CD8-positive, alpha-beta memory T cell (primary cell): ENCODE data around the gene KRT37. TPM values are rescaled to one million over a fixed set of nuclear protein-coding genes. Genes with fewer than 3 reads are reported as not detected.

Experiments
- CTCF ChIA-PET: fragments of 350-600 bp; sonication (Branson Sonifier 250); formaldehyde crosslinking; loops from one replicate; lab custom pipeline; 2021; ENCODE audit warnings: antibody characterized with exemption; lab: Charles Lee
- POLR2A ChIA-PET: fragments of 350-600 bp; sonication (Branson Sonifier 250); formaldehyde crosslinking; loops from one replicate; lab custom pipeline; 2021; ENCODE audit warnings: antibody characterized with exemption; lab: Charles Lee
- DNase-seq, 5 donors: peaks; one replicate each; pipeline versions ENCODE4 v3.0.0 to v3.0.0-alpha.2; 2020 to 2022; ENCODE audit warnings: mixed read lengths in 1 of 5
- H3K27ac ChIP-seq: one replicate; pipeline ENCODE4 v1.7.0; 2013; ENCODE audit warnings: low read depth, mild to moderate bottlenecking, low read length, moderate library complexity
- H3K27me3 ChIP-seq: 2 replicates; pipeline ENCODE4 v1.7.0; 2013; ENCODE audit warnings: low read length, mild to moderate bottlenecking; ENCODE audit not compliant: insufficient read depth, poor library complexity, severe bottlenecking
- H3K36me3 ChIP-seq: 2 replicates; pipeline ENCODE4 v1.7.0; 2013; ENCODE audit warnings: mild to moderate bottlenecking, low read length, moderate library complexity; ENCODE audit not compliant: insufficient read depth
- H3K4me1 ChIP-seq: 2 replicates; pipeline ENCODE4 v1.7.0; 2013; ENCODE audit warnings: mild to moderate bottlenecking, low read length, moderate library complexity; ENCODE audit not compliant: insufficient read depth
- H3K4me3 ChIP-seq: 2 replicates; pipeline ENCODE4 v1.7.0; 2013; ENCODE audit warnings: mild to moderate bottlenecking, low read length
- H3K9me3 ChIP-seq: 2 replicates; pipeline ENCODE4 v1.7.0; 2013; ENCODE audit warnings: mild to moderate bottlenecking, low read length
- H3K27ac Mint-ChIP-seq, 8 donors: one replicate each; pipeline ENCODE4 v1.8.0; 2020 to 2021; ENCODE audit warnings: mixed read lengths in 8 of 8, mild to moderate bottlenecking in 6 of 8, inconsistent platforms in 3 of 8, moderate library complexity in 3 of 8
- H3K27me3 Mint-ChIP-seq, 2 donors: one replicate each; pipeline ENCODE4 v1.8.0; 2020 to 2021; ENCODE audit warnings: mixed read lengths in 2 of 2, mild to moderate bottlenecking in 1 of 2, moderate library complexity in 1 of 2
- H3K36me3 Mint-ChIP-seq, 3 donors: one replicate each; pipeline ENCODE4 v1.8.0; 2020 to 2021; ENCODE audit warnings: mixed read lengths in 3 of 3, inconsistent platforms in 1 of 3, mild to moderate bottlenecking in 1 of 3
- H3K4me1 Mint-ChIP-seq, 3 donors: one replicate each; pipeline ENCODE4 v1.8.0; 2020 to 2021; ENCODE audit warnings: mixed read lengths in 3 of 3, inconsistent platforms in 1 of 3, mild to moderate bottlenecking in 1 of 3
- H3K4me3 Mint-ChIP-seq, 7 donors: one replicate each; pipeline ENCODE4 v1.8.0; 2020 to 2021; ENCODE audit warnings: mixed read lengths in 7 of 7, mild to moderate bottlenecking in 6 of 7, moderate library complexity in 4 of 7, inconsistent platforms in 2 of 7
- H3K9me3 Mint-ChIP-seq, 5 donors: one replicate each; pipeline ENCODE4 v1.8.0; 2020 to 2022; ENCODE audit warnings: mixed read lengths in 5 of 5, mild to moderate bottlenecking in 3 of 5, moderate library complexity in 2 of 5, inconsistent platforms in 1 of 5
- polyA plus RNA-seq: library from polyadenylated mRNA; unstranded; fragments of 300-500 nt; fragmentation: Illumina TruSeq; gene quantifications from one replicate; pipeline ENCODE4 v1.2.3, GENCODE V29; 2021
- total RNA-seq, 2 experiments: library from RNA; stranded (reverse); gene quantifications; one replicate each; pipeline ENCODE4 v1.2.3, GENCODE V29; 2021

The KRT37 gene
- total RNA-seq (not detected), polyA plus RNA-seq (not detected)

DNA sequence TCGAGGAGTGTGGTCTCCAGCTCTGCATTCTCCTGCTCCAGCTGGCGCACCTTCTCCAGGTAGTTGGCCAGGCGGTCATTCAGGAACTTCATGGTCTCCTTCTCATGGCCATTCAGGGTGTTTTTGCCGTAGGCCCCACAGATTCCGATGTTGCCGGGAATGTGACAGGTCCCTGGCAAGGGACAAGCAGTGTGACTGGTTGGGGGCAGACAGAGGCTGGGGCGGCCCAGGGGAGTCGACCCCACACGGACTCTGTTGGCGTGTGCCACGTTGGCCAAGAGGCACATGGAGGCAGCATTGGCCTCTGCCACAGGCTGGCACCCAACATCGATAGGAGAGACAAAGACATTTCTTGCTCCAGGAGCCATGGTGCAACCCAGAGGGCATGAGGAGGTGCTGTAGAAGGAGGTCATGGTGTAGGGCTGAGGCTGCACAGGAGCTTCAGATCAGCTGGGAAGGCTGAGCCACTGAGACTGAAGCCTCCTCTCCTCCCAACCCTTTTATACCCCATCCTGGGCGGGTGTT is at the start of gene KRT37:
Gene KRT37 (minus strand): TSS at position 475 of the 525 bp plus-strand sequence. CDS start 62 bp downstream, at position 413.
- no peaks in the 10 kb centered on the region for H3K36me3 Mint-ChIP-seq
- Histone ChIP-seq H3K4me1 (peaks cover 6% of the 10 kb centered on the region), H3K36me3 (no peaks in the 10 kb centered on the region), H3K4me3 (no peak within 1 kb of the TSS), H3K9me3 (no peaks in the 10 kb centered on the region), H3K27ac (no peak within 1 kb of the TSS), H3K27me3 (no peaks in the 10 kb centered on the region)
- peaks cover 7 to 12% (median 11%) of the 10 kb centered on the region in 3 donors for H3K4me1 Mint-ChIP-seq
- no peaks in the 10 kb centered on the region for H3K9me3 Mint-ChIP-seq
- POLR2A ChIA-PET, result no interaction called here
- H3K4me3 Mint-ChIP-seq, result no peak within 1 kb of the TSS
- peaks cover 3 to 10% of the 10 kb centered on the region in 2 donors for H3K27me3 Mint-ChIP-seq
- H3K27ac Mint-ChIP-seq, result no peak within 1 kb of the TSS
- CTCF ChIA-PET, result no interaction called here
- DNase-seq, result no peak

DNA sequence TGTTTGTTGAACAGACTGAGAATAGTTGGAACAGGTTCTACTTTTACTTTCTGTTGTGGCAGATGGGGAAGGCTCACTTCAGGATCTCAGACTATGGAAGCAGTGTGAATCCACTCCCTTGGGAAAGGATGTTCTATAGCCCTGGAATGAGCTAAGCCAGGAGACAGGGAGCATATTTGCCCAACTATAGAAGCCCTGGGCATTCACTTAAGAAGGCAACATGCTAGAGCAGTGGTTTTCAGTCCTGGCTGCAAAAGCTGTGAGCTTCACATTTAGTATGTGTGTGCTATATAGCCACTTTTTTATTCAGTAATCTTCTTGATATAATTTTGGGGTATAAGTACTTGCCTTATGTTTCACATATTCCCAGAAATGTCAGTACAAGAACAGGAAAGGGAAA is 44.0 kb upstream of the KRT37 start:
- no peaks in the 10 kb centered on the region for H3K9me3 ChIP-seq
- no peak overlapping the region for H3K27ac ChIP-seq
- H3K27ac Mint-ChIP-seq, result no peak overlapping the region
- H3K4me3 Mint-ChIP-seq, result no peak overlapping the region
- H3K4me3 ChIP-seq, result no peak overlapping the region
- peaks cover 20 to 34% of the 10 kb centered on the region in 2 donors for H3K27me3 Mint-ChIP-seq
- peaks cover 0 to 5% (median 0%) of the 10 kb centered on the region in 3 donors for H3K4me1 Mint-ChIP-seq
- DNase-seq, result no peak
- no peaks in the 10 kb centered on the region for H3K36me3 ChIP-seq
- peaks cover 0 to 3% (median 2%) of the 10 kb centered on the region in 5 donors for H3K9me3 Mint-ChIP-seq
- peaks cover 0 to 3% (median 0%) of the 10 kb centered on the region in 3 donors for H3K36me3 Mint-ChIP-seq
- no peaks in the 10 kb centered on the region for H3K4me1 ChIP-seq
- H3K27me3 ChIP-seq, result no peaks in the 10 kb centered on the region
- ChIA-PET POLR2A (no interaction called here), CTCF (no interaction called here)

DNA sequence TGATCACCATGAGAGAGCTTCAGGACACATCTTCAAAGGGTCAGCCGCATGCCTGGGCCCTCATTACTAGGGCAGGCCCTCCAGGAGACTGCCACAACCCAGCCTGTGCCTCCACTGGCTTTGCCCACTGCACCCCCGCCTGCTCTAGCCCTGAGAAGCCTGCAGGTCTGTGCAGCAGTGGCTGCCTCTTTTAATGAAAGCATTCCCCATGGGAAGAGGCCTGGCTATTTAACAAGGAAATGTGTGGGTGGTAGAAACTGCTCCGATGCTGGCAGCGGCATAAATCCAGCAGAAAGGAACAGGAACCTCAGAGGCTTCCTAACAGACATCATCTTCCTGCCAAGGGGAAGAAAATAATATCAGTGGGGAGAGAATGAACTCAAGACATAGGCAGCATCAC is 43.2 kb upstream of the KRT37 start:
- Histone ChIP-seq H3K4me1 (no peaks in the 10 kb centered on the region), H3K27me3 (no peaks in the 10 kb centered on the region), H3K27ac (no peak overlapping the region), H3K9me3 (no peaks in the 10 kb centered on the region), H3K36me3 (no peaks in the 10 kb centered on the region), H3K4me3 (no peak overlapping the region)
- Mint-ChIP-seq H3K4me1 (peaks cover 0 to 5% (median 0%) of the 10 kb centered on the region in 3 donors), H3K4me3 (no peak overlapping the region), H3K27ac (no peak overlapping the region), H3K9me3 (peaks cover 0 to 3% (median 2%) of the 10 kb centered on the region in 5 donors), H3K36me3 (no peaks in the 10 kb centered on the region), H3K27me3 (peaks cover 19 to 30% of the 10 kb centered on the region in 2 donors)
- ChIA-PET POLR2A (no interaction called here), CTCF (no interaction called here)
- no peak for DNase-seq

DNA sequence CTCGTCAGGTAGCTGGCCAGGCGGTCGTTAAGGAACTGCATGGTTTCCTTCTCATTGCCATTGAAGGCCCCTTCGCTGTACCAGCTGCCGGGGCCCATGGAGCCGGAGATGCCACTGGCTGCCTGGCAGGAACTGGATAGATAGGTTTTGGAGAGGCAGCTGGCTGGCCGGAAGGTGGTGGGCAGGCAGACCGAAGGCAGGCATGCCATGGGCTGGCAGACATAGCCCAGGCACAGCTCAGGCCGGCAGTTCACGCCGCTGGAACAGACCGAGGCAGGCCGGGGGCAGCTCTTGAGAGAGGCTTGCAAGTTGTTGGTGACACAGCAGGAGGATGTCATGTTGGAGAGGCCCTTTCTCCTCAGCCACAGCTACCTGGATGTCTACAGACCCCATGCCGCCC is 42.6 kb upstream of the KRT37 start, which contains the start of gene KRT32:
Gene KRT32 (minus strand): TSS at position 399 of the 400 bp plus-strand sequence. CDS start 61 bp downstream, at position 338.
- no peaks in the 10 kb centered on the region for H3K36me3 ChIP-seq
- Mint-ChIP-seq H3K4me3 (no peak within 1 kb of the TSS), H3K27me3 (peaks cover 20 to 27% of the 10 kb centered on the region in 2 donors), H3K9me3 (peaks cover 0 to 3% (median 2%) of the 10 kb centered on the region in 5 donors), H3K27ac (no peak within 1 kb of the TSS), H3K36me3 (no peaks in the 10 kb centered on the region), H3K4me1 (peaks cover 0 to 5% (median 0%) of the 10 kb centered on the region in 3 donors)
- H3K9me3 ChIP-seq, result no peaks in the 10 kb centered on the region
- no peak within 1 kb of the TSS for H3K4me3 ChIP-seq
- no peaks in the 10 kb centered on the region for H3K4me1 ChIP-seq
- DNase-seq, result no peak
- no peak within 1 kb of the TSS for H3K27ac ChIP-seq
- ChIA-PET CTCF (no interaction called here), POLR2A (no interaction called here)
- H3K27me3 ChIP-seq, result no peaks in the 10 kb centered on the region

DNA sequence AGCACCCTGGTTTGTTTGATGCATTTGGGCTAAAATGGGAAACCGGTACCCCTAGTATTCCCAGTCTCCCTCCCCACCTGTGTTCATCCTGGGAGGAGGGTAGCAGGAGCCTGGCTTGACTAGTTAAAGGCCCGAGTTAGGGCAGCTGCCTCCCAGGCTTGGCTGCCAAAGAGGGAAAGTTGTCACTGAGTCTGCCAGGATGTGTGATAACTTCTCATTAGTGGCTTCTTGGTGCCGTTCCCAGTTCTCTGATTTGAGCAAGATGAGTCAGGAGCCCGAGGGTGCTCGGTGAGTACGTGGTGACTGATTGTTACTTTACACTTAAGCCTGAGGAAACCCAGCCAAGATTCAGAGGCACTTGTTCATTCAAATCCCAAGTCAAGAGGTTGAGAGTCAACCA is 40.3 kb upstream of the KRT37 start:
- Mint-ChIP-seq H3K27ac (no peak overlapping the region), H3K9me3 (peaks cover 0 to 3% (median 2%) of the 10 kb centered on the region in 5 donors), H3K4me3 (no peak overlapping the region), H3K27me3 (peaks cover 28 to 34% of the 10 kb centered on the region in 2 donors), H3K4me1 (no peaks in the 10 kb centered on the region), H3K36me3 (no peaks in the 10 kb centered on the region)
- H3K27ac ChIP-seq, result no peak overlapping the region
- H3K4me1 ChIP-seq, result no peaks in the 10 kb centered on the region
- ChIA-PET POLR2A (no interaction called here), CTCF (no interaction called here)
- H3K36me3 ChIP-seq, result no peaks in the 10 kb centered on the region
- no peak for DNase-seq
- H3K4me3 ChIP-seq, result no peak overlapping the region
- H3K9me3 ChIP-seq, result no peaks in the 10 kb centered on the region
- H3K27me3 ChIP-seq, result no peaks in the 10 kb centered on the region

DNA sequence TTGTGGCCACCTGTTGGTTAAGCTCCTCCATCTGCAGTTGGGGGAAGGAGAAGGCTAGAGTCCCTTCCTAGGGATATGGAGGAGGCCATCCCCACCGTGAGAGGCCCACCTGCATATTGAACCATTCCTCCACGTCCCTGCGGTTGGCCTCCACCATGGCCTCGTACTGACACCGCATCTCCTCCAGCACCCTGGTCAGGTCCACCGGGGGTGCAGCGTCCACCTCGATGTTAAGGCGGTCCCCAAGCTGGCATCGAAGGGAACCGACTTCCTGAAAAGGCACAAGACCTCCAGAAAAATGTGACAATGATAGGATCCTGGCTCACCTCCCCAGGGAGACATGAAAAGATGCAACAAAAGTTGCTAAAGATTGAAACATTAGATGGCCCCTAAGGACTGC is 39.8 kb upstream of the KRT37 start:
- Histone ChIP-seq H3K27ac (no peak overlapping the region), H3K36me3 (no peaks in the 10 kb centered on the region), H3K4me1 (no peaks in the 10 kb centered on the region), H3K4me3 (no peak overlapping the region), H3K9me3 (no peaks in the 10 kb centered on the region), H3K27me3 (no peaks in the 10 kb centered on the region)
- POLR2A ChIA-PET, result no interaction called here
- no peak overlapping the region for H3K27ac Mint-ChIP-seq
- H3K27me3 Mint-ChIP-seq, result peaks cover 28 to 38% of the 10 kb centered on the region in 2 donors
- H3K36me3 Mint-ChIP-seq, result no peaks in the 10 kb centered on the region
- peaks cover 0 to 3% (median 2%) of the 10 kb centered on the region in 5 donors for H3K9me3 Mint-ChIP-seq
- H3K4me1 Mint-ChIP-seq, result no peaks in the 10 kb centered on the region
- DNase-seq, result no peak
- CTCF ChIA-PET, result no interaction called here
- H3K4me3 Mint-ChIP-seq, result no peak overlapping the region

DNA sequence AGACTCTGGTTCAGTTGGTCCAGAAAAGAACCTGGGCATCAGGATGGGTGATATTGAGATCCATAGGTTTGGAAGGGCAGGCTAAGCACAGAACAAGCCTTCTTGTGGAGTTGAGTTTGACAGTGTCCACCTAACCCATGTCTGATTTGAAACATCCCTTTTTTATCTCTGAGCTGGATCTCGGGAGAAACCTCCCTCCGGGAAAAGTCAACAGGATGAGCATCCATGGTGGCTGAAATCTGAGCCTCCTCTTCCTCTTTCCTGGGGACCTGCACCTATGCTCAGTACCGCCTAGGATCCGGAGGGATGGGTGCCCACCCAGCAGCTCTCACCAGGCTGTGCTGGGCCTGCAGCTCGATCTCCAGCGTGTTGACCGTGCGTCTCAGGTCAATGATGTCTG is 39.4 kb upstream of the KRT37 start:
- Mint-ChIP-seq H3K36me3 (no peaks in the 10 kb centered on the region), H3K27me3 (peaks cover 28 to 38% of the 10 kb centered on the region in 2 donors), H3K27ac (no peak overlapping the region), H3K9me3 (peaks cover 0 to 3% (median 2%) of the 10 kb centered on the region in 5 donors), H3K4me1 (no peaks in the 10 kb centered on the region), H3K4me3 (no peak overlapping the region)
- Histone ChIP-seq H3K9me3 (no peaks in the 10 kb centered on the region), H3K4me1 (no peaks in the 10 kb centered on the region), H3K27me3 (no peaks in the 10 kb centered on the region), H3K4me3 (no peak overlapping the region), H3K27ac (no peak overlapping the region), H3K36me3 (no peaks in the 10 kb centered on the region)
- POLR2A ChIA-PET, result interaction anchor here (0.5 kb wide), 1 partner anchor 11 kb away, joined by 3 read pairs; no protein-coding TSS in a partner anchor
- CTCF ChIA-PET, result no interaction called here
- no peak for DNase-seq

DNA sequence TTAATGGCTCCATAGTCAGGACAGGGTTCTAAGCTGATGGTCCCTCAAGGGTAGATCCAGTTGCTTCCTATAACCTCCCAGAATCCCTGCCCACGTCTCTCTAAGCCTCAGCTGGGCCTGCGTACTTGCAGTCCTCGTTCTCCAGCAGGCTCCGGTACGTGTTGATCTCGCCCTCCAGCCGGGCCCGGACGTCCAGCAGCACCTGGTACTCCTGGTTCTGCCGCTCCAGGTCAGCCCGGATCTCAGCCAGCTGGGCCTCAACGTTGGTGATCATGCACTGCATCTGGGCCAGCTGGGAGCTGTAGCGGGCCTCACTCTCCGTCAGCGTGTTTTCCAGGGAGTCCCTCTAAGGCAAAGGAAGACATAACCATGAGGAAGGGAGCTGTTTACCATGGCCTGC is 38.3 kb upstream of the KRT37 start:
- Mint-ChIP-seq H3K9me3 (peaks cover 0 to 2% (median 0%) of the 10 kb centered on the region in 5 donors), H3K4me3 (no peak overlapping the region), H3K27me3 (peaks cover 27 to 37% of the 10 kb centered on the region in 2 donors), H3K36me3 (no peaks in the 10 kb centered on the region), H3K4me1 (no peaks in the 10 kb centered on the region), H3K27ac (no peak overlapping the region)
- POLR2A ChIA-PET, result no interaction called here
- no peak for DNase-seq
- H3K9me3 ChIP-seq, result no peaks in the 10 kb centered on the region
- no peak overlapping the region for H3K4me3 ChIP-seq
- H3K36me3 ChIP-seq, result no peaks in the 10 kb centered on the region
- H3K4me1 ChIP-seq, result no peaks in the 10 kb centered on the region
- CTCF ChIA-PET, result interaction anchor here (0.6 kb wide), 1 partner anchor 372 kb away, joined by 3 read pairs; no protein-coding TSS in a partner anchor
- H3K27ac ChIP-seq, result no peak overlapping the region
- H3K27me3 ChIP-seq, result no peaks in the 10 kb centered on the region
